ENCODE measurements around the gene SPRR2G.
"Not testable (repeated sequence)": the region's sequence is repeated elsewhere in the genome, so short reads cannot be mapped to it uniquely, and the experiment has no call there.

Gene SPRR2G

DNA sequence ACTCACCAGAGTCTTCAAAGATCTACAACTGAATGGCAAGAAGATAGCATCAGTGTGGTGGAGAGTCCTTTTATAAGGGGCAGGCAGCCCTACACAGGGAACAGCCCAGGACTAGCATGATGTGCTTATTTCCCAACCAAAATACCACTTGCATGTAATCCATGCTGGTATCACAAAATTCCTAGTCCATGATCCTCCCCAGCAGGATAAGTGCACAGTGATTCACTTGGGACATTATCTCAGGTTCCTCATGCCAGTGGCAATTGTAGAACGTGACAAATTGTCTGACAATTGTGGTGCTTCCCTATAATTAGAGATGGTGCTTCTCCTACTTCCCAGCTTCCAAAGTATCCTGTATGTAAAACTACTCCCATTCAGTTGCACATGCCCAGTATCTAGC lies at the start of gene SPRR2G:
SPRR2G (minus strand) TSS at position 45 of the 400 bp plus-strand sequence. CDS start 780 bp downstream, outside the sequence.
- H3K4me3 Mint-ChIP-seq = no peak within 1 kb of the TSS

GRCh38 chr1:153195216-153195615 lies 44.5 kb upstream of the SPRR2G start:
- Mint-ChIP-seq H3K4me1 (ENCODE audit: low read depth) (no peaks in the 10 kb centered on the region), H3K4me3 (no peak overlapping the region), H3K27me3 (ENCODE audit: low read depth) (peaks cover 10% of the 10 kb centered on the region), H3K36me3 (ENCODE audit: low read depth) (no peaks in the 10 kb centered on the region), H3K9me3 (no peaks in the 10 kb centered on the region), H3K27ac (no peak overlapping the region)
- DNase-seq (ENCODE audit: low spot score) = no peak

More for the DNA sequence above, at the start of gene SPRR2G:
- H3K27me3 Mint-ChIP-seq (ENCODE audit: low read depth) = peaks cover 2% of the 10 kb centered on the region
- H3K27ac Mint-ChIP-seq = no peak within 1 kb of the TSS
- H3K4me1 Mint-ChIP-seq (ENCODE audit: low read depth) = no peaks in the 10 kb centered on the region
- DNase-seq (ENCODE audit: low spot score) = no peak
- no peaks in the 10 kb centered on the region for H3K9me3 Mint-ChIP-seq
- no peaks in the 10 kb centered on the region for H3K36me3 Mint-ChIP-seq (ENCODE audit: low read depth)

GRCh38 chr1:153194331-153195050 lies 43.8 kb upstream of the SPRR2G start:
- Mint-ChIP-seq H3K4me3 (no peak overlapping the region), H3K9me3 (no peaks in the 10 kb centered on the region), H3K27me3 (ENCODE audit: low read depth) (peaks cover 10% of the 10 kb centered on the region), H3K4me1 (ENCODE audit: low read depth) (no peaks in the 10 kb centered on the region), H3K27ac (no peak overlapping the region), H3K36me3 (ENCODE audit: low read depth) (no peaks in the 10 kb centered on the region)
- DNase-seq (ENCODE audit: low spot score) = no peak

GRCh38 chr1:153192697-153193096 lies 42.0 kb upstream of the SPRR2G start:
- Mint-ChIP-seq H3K27ac (no peak overlapping the region), H3K9me3 (no peaks in the 10 kb centered on the region), H3K36me3 (ENCODE audit: low read depth) (no peaks in the 10 kb centered on the region), H3K4me3 (no peak overlapping the region), H3K27me3 (ENCODE audit: low read depth) (peaks cover 6% of the 10 kb centered on the region), H3K4me1 (ENCODE audit: low read depth) (no peaks in the 10 kb centered on the region)
- no peak for DNase-seq (ENCODE audit: low spot score)

- Mint-ChIP-seq H3K4me1 (ENCODE audit: low read depth) (no peaks in the 10 kb centered on the region), H3K9me3 (no peaks in the 10 kb centered on the region), H3K27ac (no peak overlapping the region), H3K4me3 (no peak overlapping the region), H3K36me3 (ENCODE audit: low read depth) (no peaks in the 10 kb centered on the region), H3K27me3 (ENCODE audit: low read depth) (peaks cover 10% of the 10 kb centered on the region)
- DNase-seq (ENCODE audit: low spot score) = no peak
Observed at GRCh38 chr1:153190373-153190772, 39.7 kb upstream of the SPRR2G start.

GRCh38 chr1:153188301-153188700 lies 37.6 kb upstream of the SPRR2G start:
- H3K27ac Mint-ChIP-seq; H3K9me3 Mint-ChIP-seq; H3K4me1 Mint-ChIP-seq (ENCODE audit: low read depth); DNase-seq (ENCODE audit: low spot score); H3K27me3 Mint-ChIP-seq (ENCODE audit: low read depth); H3K36me3 Mint-ChIP-seq (ENCODE audit: low read depth); H3K4me3 Mint-ChIP-seq: not testable (repeated sequence)

DNA sequence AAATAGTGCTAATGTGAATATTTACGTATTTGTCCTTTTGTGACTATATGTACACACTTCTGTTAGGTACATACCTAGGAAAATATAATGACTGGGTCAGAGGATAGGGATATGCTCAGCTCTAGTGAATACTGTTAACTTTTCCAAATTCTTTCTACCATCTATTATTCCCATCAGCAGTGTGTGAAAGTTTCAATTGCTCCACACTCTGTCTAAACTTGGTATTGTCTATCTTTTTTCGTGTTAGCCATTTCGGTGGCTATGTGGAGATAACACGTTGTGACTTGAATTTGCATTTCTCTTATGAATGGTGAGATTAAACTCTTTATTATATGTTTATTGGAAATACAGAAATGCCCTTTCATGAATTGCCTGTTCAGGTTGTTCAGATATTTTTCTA lies 29.9 kb upstream of the SPRR2G start:
- no peak overlapping the region for H3K4me3 Mint-ChIP-seq
- H3K4me1 Mint-ChIP-seq (ENCODE audit: low read depth) = no peaks in the 10 kb centered on the region
- H3K27ac Mint-ChIP-seq = no peak overlapping the region
- no peak for DNase-seq (ENCODE audit: low spot score)
- no peaks in the 10 kb centered on the region for H3K9me3 Mint-ChIP-seq
- H3K36me3 Mint-ChIP-seq (ENCODE audit: low read depth) = no peaks in the 10 kb centered on the region
- peaks cover 2% of the 10 kb centered on the region for H3K27me3 Mint-ChIP-seq (ENCODE audit: low read depth)

DNA sequence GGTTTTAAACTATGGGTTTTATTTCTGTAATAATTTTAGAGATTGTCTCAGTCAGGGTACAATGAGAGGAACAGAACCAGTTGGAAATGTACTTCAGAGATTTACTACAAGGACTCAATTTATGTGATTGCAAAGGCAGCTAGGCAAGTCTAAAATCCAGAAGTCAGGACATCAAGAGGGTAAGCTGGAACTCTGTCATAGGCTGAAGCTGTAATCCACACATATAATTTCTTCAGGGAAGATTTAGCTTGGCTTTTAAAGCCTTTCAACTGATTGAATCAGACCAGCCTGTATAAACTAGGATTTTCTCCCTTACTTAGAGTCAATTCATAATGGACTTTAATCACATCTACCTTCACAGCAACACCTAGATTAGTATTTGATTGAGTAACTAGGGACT lies 28.2 kb upstream of the SPRR2G start:
- no peak for DNase-seq (ENCODE audit: low spot score)
- Mint-ChIP-seq H3K27ac (no peak overlapping the region), H3K4me3 (no peak overlapping the region), H3K36me3 (ENCODE audit: low read depth) (no peaks in the 10 kb centered on the region), H3K9me3 (no peaks in the 10 kb centered on the region), H3K4me1 (ENCODE audit: low read depth) (no peaks in the 10 kb centered on the region), H3K27me3 (ENCODE audit: low read depth) (peaks cover 6% of the 10 kb centered on the region)

DNA sequence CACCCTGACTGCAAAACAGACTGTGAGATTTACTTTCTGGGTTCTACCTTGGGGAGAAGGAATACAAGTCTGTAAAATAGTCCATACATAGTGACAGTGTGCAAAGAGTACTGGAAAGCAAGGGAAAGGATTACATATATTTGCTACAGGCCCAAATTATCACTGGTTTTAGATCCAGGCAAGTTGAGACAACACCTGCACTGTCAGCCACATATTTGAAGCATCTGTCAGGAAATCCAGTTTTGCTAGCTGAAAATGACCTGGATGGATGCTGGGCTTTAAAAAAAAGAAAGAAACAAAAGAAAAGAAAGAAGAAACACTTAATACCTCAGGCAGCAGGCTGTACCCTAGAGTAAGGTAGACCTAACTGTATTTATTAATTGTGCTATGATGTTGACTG lies 23.9 kb upstream of the SPRR2G start:
- Mint-ChIP-seq H3K36me3 (ENCODE audit: low read depth) (no peaks in the 10 kb centered on the region), H3K27ac (no peak overlapping the region), H3K4me1 (ENCODE audit: low read depth) (no peaks in the 10 kb centered on the region), H3K9me3 (no peaks in the 10 kb centered on the region), H3K27me3 (ENCODE audit: low read depth) (peaks cover 7% of the 10 kb centered on the region), H3K4me3 (no peak overlapping the region)
- no peak for DNase-seq (ENCODE audit: low spot score)

- Mint-ChIP-seq H3K27ac (no peak overlapping the region), H3K4me3 (no peak overlapping the region), H3K9me3 (no peaks in the 10 kb centered on the region), H3K36me3 (ENCODE audit: low read depth) (no peaks in the 10 kb centered on the region), H3K4me1 (ENCODE audit: low read depth) (no peaks in the 10 kb centered on the region), H3K27me3 (ENCODE audit: low read depth) (peaks cover 3% of the 10 kb centered on the region)
- no peak for DNase-seq (ENCODE audit: low spot score)
Observed at GRCh38 chr1:153168686-153169085, 18.0 kb upstream of the SPRR2G start.

GRCh38 chr1:153155541-153155940 lies 4.9 kb upstream of the SPRR2G start:
- DNase-seq (ENCODE audit: low spot score) = no peak
- Mint-ChIP-seq H3K27ac (no peak overlapping the region), H3K27me3 (ENCODE audit: low read depth) (no peaks in the 10 kb centered on the region), H3K9me3 (no peaks in the 10 kb centered on the region), H3K4me1 (ENCODE audit: low read depth) (no peaks in the 10 kb centered on the region), H3K36me3 (ENCODE audit: low read depth) (no peaks in the 10 kb centered on the region), H3K4me3 (no peak overlapping the region)

GRCh38 chr1:153152481-153152880 lies 1.8 kb upstream of the SPRR2G start:
- Mint-ChIP-seq H3K4me1 (ENCODE audit: low read depth) (no peaks in the 10 kb centered on the region), H3K27me3 (ENCODE audit: low read depth) (no peaks in the 10 kb centered on the region), H3K9me3 (no peaks in the 10 kb centered on the region), H3K4me3 (no peak overlapping the region), H3K27ac (no peak overlapping the region), H3K36me3 (ENCODE audit: low read depth) (no peaks in the 10 kb centered on the region)
- no peak for DNase-seq (ENCODE audit: low spot score)

- Mint-ChIP-seq H3K4me3 (no peak overlapping the region), H3K9me3 (no peaks in the 10 kb centered on the region), H3K36me3 (ENCODE audit: low read depth) (no peaks in the 10 kb centered on the region), H3K27ac (no peak overlapping the region), H3K27me3 (ENCODE audit: low read depth) (peaks cover 19% of the 10 kb centered on the region), H3K4me1 (ENCODE audit: low read depth) (no peaks in the 10 kb centered on the region)
- DNase-seq (ENCODE audit: low spot score) = no peak
Observed at GRCh38 chr1:153141377-153141776, 9.3 kb downstream of the SPRR2G start.

- no peak overlapping the region for H3K27ac Mint-ChIP-seq
- DNase-seq (ENCODE audit: low spot score) = no peak
- H3K36me3 Mint-ChIP-seq (ENCODE audit: low read depth) = no peaks in the 10 kb centered on the region
- H3K4me3 Mint-ChIP-seq = no peak overlapping the region
- H3K4me1 Mint-ChIP-seq (ENCODE audit: low read depth) = no peaks in the 10 kb centered on the region
- peaks cover 17% of the 10 kb centered on the region for H3K27me3 Mint-ChIP-seq (ENCODE audit: low read depth)
- no peaks in the 10 kb centered on the region for H3K9me3 Mint-ChIP-seq
Observed at GRCh38 chr1:153140484-153140883, 10.2 kb downstream of the SPRR2G start.

DNA sequence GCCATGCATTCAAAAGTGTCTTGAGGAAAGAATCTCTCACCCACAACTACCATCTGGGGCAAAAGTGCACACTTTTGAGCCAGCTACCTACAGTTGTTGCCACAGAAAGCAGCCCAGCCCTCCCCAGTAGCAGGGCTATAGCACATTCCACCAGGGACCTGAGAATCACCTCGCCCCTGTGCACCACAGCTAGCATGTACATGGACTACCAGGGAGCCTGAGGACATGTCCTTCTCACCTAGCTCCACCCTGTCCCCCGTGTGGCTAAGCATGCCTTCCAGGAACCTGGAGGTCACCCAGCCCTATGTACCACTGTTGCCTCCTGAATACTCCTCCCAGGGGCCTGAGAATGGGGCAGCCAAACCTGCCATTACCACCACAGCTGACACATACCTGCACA lies 16.9 kb downstream of the SPRR2G start:
- Mint-ChIP-seq H3K36me3 (ENCODE audit: low read depth) (no peaks in the 10 kb centered on the region), H3K9me3 (no peaks in the 10 kb centered on the region), H3K4me3 (no peak overlapping the region), H3K4me1 (ENCODE audit: low read depth) (no peaks in the 10 kb centered on the region), H3K27ac (no peak overlapping the region), H3K27me3 (ENCODE audit: low read depth) (peaks cover 11% of the 10 kb centered on the region)
- DNase-seq (ENCODE audit: low spot score) = no peak
